GM12872 (cell line): ENCODE results near the gene MAPT.

Experiments used
- TF ChIP-seq, protein P1 (sequence below): IDR thresholded peaks from 3 replicates; pipeline ENCODE4 v1.5.1; 2011; ENCODE audit warnings: low read depth, mild to moderate bottlenecking, low read length, moderate library complexity; ENCODE audit not compliant: insufficient read depth

MAPT gene

DNA sequence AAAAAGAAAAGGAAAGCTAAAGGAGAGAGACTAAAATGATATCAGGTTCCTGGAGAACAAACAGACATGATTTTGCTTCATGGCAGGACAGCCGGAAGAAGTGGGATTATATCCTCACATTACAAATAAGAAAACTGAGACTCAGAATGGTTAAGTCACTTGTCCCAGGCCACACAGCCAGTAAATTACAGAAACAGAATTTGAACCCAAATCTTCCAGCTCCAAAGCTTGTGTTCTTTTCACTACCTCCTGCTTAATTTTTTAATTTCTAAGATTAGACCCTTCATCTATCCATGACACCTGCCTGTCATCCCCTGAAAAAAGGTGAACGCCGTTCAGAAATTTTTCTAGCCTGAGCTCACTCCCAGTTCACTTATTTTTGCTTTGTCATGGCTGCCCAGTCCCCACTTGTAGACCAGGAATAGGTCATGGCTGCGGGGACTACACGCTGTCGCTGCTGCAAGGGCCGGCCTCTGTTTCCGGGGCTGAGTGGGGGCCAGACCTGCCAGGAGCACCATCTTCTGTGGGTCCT is 36.1 kb downstream of the MAPT start:
- TF ChIP-seq, protein P1, sequence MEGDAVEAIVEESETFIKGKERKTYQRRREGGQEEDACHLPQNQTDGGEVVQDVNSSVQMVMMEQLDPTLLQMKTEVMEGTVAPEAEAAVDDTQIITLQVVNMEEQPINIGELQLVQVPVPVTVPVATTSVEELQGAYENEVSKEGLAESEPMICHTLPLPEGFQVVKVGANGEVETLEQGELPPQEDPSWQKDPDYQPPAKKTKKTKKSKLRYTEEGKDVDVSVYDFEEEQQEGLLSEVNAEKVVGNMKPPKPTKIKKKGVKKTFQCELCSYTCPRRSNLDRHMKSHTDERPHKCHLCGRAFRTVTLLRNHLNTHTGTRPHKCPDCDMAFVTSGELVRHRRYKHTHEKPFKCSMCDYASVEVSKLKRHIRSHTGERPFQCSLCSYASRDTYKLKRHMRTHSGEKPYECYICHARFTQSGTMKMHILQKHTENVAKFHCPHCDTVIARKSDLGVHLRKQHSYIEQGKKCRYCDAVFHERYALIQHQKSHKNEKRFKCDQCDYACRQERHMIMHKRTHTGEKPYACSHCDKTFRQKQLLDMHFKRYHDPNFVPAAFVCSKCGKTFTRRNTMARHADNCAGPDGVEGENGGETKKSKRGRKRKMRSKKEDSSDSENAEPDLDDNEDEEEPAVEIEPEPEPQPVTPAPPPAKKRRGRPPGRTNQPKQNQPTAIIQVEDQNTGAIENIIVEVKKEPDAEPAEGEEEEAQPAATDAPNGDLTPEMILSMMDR: no peak

DNA sequence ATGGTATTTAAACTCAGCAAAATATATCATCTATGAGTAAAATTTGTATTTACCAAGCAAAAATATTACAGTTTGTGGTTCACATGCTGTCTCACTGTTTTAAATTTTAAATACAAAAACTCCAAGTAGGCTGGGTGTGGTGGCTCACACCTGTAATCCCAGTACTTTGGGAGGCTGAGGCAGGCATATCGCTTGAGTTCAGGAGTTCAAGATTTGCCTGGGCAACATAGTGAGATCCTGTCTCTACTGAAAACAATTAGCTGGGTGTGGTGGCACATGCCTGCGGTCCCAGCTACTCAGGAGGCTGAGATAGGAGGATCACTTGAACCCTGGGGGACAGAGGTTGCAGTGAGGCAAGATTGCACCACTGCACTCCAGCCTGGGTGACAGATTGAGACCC is 37.3 kb downstream of the MAPT start:
- TF ChIP-seq, protein P1: no peak

DNA sequence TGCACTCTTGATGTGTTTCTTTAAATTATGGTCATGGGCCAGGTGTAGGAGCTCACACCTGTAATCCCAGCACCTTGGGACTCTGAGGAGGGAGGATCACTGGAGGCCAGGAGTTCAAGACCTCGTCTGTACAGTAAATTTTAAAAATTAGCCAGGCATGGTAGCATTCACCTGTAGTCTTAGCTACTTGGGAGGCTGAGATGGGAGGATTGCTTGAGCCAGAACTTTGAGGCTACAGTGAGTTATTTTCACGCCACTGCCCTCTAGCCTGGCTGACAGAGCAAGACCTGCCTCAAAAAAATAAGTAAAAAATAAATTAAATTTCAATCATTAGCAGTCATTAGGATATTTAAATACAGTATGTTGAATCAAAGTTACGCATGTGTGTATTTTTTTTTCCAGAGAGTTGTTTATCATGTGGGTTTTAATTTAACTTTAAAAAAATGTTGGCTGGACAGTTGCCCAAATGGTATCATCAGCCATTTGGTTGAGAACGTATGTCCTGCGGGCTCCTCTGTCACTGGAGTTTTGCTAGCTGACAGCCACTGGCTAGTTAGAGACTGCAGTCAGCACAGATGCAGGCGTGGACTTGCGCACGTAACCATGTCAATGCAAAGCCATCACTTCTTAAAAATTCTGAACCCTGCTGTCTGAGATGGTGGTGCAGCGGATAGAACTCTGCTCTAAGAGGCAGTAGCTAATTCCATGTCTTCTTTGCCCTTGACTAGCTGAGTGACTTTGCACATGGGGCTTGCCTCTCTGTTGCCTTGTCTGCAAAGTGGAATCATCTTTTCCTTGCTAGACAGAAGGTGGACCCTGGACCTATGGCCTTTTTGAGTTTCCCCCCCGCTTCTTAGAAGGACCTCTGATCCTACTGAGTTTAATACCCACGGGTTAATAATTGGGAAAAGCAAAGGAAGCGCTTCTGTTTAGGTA is 40.0 kb downstream of the MAPT start:
- TF ChIP-seq, protein P1: no peak

DNA sequence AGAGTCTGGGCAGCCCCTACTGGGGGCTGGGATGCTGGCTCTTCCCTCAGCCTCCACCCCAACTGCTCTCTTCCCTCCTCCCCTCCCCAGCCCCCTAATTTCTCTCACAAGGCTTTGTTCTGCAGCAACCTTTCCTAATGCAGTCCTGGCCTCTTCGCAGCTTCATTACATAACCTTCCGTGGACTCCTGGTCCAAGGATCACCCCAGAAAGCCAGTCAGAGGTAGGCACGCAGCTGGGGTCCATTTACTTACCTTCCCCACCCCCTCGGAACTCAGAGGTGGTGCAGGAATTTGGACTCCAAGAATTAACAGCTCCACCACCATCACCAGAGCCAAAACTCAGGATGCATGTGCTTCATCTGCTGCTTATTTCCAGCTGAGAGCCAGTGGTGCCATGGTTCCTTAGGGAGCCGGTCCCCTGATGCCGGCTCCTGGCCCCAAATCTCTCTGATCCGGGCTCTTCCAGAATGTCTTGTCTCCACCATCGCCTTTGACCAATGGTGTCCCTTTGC is 40.9 kb downstream of the MAPT start:
- TF ChIP-seq, protein P1: no peak

DNA sequence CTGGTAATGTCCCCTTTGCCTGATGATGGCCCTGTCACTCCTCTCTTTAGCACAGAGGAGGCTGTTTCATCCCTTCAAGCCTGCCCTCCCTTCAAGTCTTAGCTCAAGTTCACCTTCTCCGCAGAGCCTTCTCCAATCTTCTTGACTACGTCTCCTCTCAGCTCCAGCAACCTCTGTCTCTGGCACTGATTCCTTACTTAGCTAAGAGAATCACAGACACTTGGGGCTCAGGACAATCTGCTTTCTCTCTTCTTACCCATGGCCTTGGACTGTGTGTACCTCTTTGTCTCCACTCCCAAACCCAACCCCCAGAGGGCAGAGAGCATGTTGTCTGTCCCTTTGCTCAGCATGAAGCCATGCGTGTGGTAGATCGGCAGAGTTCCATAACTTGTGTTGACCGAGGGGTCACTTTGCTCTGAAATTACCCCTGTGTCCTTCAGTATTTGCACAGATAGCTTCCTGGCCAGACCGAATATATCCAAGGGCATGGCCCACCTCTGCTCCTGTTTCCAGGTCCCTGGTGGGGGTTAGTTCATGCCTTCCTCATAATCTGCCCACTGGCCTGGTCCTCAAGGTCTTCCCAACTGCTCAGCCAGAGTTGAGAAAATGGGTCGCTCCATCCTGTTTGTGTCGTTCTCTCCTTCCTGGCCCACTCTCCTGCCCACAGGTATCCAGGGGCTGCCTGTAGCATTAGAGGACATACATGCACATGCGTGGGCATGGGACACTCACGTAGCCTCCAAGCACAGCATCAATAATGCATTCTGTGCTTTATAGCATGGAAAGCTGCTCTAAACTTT is 41.6 kb downstream of the MAPT start:
- TF ChIP-seq, protein P1: no peak

DNA sequence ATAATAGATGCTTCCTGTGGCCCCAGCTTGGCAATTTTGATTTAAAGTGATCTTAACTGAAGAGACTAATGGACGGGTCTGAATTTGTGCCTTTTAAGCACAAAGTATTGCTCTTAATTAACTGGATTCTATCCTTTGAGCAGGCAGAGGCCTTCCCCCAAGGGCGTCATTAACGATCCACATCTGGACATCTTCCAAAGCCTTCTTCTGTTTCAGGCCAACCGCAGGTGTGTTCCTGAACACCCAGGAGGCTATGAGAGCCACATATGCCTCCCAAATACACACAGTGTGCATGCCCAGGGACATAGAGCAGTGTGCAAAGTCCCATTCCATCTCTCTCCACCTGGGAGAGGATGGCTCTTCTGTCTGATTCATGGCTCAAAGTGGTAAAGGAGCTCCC is 42.3 kb downstream of the MAPT start:
- TF ChIP-seq, protein P1: no peak

DNA sequence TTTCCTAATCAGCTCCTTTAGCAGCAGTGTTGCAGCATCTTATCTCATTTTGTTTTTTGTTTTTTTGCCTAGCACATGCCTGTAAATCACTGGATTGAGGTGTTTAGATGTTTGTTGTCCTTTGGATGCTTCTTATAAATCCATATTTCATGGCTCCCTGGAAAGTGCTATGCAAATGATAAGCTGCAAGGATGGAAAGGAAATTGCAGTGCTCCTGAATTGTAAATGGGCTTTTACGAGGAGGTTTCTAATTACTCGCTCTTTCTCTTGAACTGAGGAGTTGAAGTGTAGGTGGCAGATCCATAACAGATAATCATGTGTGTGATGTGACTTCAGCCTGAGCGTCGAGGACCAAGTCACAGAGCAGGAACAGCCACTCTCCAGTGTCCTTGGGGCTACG is 45.0 kb downstream of the MAPT start:
- TF ChIP-seq, protein P1: no peak
